GM19023 (cell line): Measurements from ENCODE around the gene DUOXA2.
A peak's percentile ranks its signal among the peaks of the same experiment; 100 is the strongest.

ENCODE experiments used
- ATAC-seq: cut with Tn5 transposase; IDR thresholded peaks from one replicate; pipeline ENCODE4 v1.9.1; 2021; ENCODE audit warnings: mild to moderate bottlenecking, moderate library complexity; ENCODE audit not compliant: unreplicated experiment

DUOXA2 gene

GRCh38 chr15:45155739-45156138, 41.6 kb downstream of the DUOXA2 start:
- ATAC-seq = no peak

- ATAC-seq = no peak
Measured at GRCh38 chr15:45156744-45157455, 42.8 kb downstream of the DUOXA2 start.

GRCh38 chr15:45157974-45158373, 43.8 kb downstream of the DUOXA2 start:
- ATAC-seq = no peak

GRCh38 chr15:45161666-45162065, 47.5 kb downstream of the DUOXA2 start:
- ATAC-seq = no peak

GRCh38 chr15:45162771-45163507, 48.8 kb downstream of the DUOXA2 start:
- ATAC-seq = no peak

GRCh38 chr15:45163508-45163856, 49.4 kb downstream of the DUOXA2 start:
- ATAC-seq = no peak

GRCh38 chr15:45164914-45165313, 50.8 kb downstream of the DUOXA2 start:
- no peak for ATAC-seq

GRCh38 chr15:45165536-45165935, 51.4 kb downstream of the DUOXA2 start:
- ATAC-seq = no peak

- peak; percentile 90 for ATAC-seq
Measured at GRCh38 chr15:45166834-45167630, 52.9 kb downstream of the DUOXA2 start.

GRCh38 chr15:45167631-45168205, 53.6 kb downstream of the DUOXA2 start:
- no peak for ATAC-seq
